ENCODE results near the gene HMGCS1. TPM values are rescaled to one million over a fixed set of nuclear protein-coding genes. Genes with fewer than 3 reads are reported as not detected.

Gene HMGCS1
- 10 to 100 TPM; 78.6 to 81.5 TPM for total RNA-seq

DNA sequence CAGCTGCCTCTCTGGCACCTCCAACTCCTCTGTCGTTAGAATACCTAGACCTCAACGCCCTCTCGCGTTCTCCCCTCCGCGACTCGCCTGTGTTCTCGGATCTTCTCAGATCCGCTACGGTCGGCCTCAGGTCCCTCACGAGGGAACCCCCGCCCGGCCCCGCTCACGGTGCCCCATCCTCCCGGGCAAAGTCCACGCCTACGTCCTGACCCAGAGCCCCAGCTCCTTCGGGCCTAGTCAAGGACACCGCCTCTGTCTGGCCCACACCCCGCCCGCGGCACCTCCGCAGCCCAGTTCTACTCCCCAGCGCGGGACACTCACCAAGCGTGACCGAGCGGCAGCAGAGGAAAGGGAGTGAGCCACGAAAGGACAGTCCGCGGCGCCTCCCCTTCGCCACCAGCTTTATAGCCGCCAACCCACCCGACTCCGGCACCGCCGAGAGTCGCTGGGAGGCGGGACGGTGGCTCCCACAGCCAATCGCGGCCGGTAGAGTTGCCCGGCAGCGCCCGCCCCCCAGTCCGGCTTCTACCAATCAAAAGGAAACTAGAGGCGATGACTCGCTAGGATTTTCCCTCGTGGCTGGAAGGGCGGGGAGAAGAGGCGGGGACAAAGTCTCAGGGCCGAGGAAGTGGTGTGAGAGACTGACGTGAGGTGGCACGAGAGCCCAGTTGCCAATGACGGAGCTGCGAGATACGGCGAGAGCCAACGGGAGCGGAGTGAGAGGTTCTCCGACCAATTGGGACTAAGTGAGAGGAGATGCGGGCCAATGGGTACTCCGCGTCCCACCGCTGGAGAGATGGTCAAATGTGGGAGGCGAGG, at the start of gene HMGCS1:
Gene HMGCS1 (minus strand): TSS at position 378 of the 819 bp plus-strand sequence. CDS start 14,447 bp downstream, outside the sequence.
- ATAC-seq (replicated peaks in 1 of 2) (peak; percentile 85 to 86), DNase-seq (peak; percentile 98 to 99)
- H3K27me3 Mint-ChIP-seq (ENCODE audit: low read depth) = no peaks in the 10 kb centered on the region
- peaks cover 8 to 11% of the 10 kb centered on the region in 2 donors for H3K9me3 Mint-ChIP-seq
- peak within 1 kb of the TSS; percentile 97 to 98 for H3K4me3 Mint-ChIP-seq
- H3K36me3 Mint-ChIP-seq (ENCODE audit: insufficient read depth in 2 of 2) = peaks cover 20 to 24% of the 10 kb centered on the region in 2 donors
- peak within 1 kb of the TSS; percentile 74 for H3K27ac Mint-ChIP-seq
- peaks cover 90% of the 10 kb centered on the region for H3K4me1 Mint-ChIP-seq (ENCODE audit: low read depth)

DNA sequence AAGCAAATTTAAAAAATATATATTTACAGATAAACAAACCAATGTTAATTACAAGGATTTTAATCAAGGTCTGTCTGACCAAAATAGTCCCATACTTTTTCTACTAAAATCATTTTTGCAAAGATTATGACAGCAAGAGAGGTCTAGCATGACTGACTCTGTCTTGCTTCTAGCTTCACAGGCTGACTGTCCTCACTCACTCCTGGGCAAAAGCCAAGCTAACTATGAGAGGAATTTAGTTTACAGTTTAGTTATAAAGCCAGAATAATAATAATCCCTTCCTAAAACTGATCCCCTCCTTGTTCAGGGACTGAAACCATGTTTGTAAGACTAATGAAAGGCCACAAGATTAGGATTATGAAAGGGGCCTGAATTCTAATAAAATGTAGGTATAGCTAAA, 45.5 kb upstream of the HMGCS1 start:
- Mint-ChIP-seq H3K4me1 (ENCODE audit: low read depth) (peaks cover 5% of the 10 kb centered on the region), H3K36me3 (ENCODE audit: insufficient read depth in 2 of 2) (peaks cover 8 to 11% of the 10 kb centered on the region in 2 donors), H3K4me3 (no peak overlapping the region), H3K9me3 (peaks cover 8 to 10% of the 10 kb centered on the region in 2 donors), H3K27ac (no peak overlapping the region), H3K27me3 (ENCODE audit: low read depth) (no peaks in the 10 kb centered on the region)
- DNase-seq (no peak), ATAC-seq (replicated peaks in 1 of 2) (no peak)

DNA sequence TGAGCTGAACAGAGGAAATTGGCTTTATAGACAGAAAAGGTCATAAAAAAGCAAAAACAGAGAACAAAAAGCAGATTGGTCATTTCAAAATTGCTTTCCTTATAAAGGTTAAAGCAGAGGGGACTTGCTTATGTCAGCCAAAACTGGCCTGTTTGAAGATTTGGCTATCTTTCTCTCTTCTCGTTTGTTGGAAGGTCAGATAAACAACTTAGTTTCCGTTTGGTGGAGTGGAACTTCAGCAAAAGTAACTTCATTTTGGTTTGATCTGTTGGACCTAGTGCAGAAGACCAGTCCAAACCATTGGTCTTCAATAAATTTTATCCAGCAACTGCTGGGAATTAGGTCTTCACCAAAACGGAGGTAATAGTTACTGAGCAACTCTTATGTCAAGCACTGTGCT, 45.1 kb upstream of the HMGCS1 start:
- H3K27ac Mint-ChIP-seq = no peak overlapping the region

DNA sequence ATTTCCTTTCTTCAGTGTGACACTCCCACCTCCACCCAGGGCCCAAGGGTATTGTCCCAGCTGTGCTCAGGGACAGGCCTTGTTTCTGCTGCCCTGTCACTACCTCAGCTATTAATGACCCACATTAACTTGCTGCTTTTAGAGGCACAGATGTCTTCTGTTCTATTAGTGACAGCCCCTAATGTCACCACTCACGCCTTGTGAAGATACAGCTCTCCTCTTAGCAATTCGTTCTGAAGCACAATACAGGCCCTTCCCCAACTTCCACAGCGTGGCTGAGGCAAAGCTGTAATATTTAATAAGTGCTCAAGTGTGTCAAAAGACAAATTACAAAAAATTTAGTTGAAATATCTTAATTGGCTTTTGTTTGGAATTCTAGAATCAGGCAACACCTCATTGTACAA, 44.7 kb upstream of the HMGCS1 start:
- peaks cover 8 to 10% of the 10 kb centered on the region in 2 donors for H3K9me3 Mint-ChIP-seq
- no peak overlapping the region for H3K4me3 Mint-ChIP-seq
- H3K27ac Mint-ChIP-seq = no peak overlapping the region
- no peaks in the 10 kb centered on the region for H3K27me3 Mint-ChIP-seq (ENCODE audit: low read depth)
- DNase-seq = no peak
- no peaks in the 10 kb centered on the region for H3K4me1 Mint-ChIP-seq (ENCODE audit: low read depth)
- peaks cover 8 to 11% of the 10 kb centered on the region in 2 donors for H3K36me3 Mint-ChIP-seq (ENCODE audit: insufficient read depth in 2 of 2)
- no peak for ATAC-seq (replicated peaks in 1 of 2)

More for the DNA sequence above, 45.1 kb upstream of the HMGCS1 start:
- no peaks in the 10 kb centered on the region for H3K27me3 Mint-ChIP-seq (ENCODE audit: low read depth)
- H3K9me3 Mint-ChIP-seq = peaks cover 8 to 10% of the 10 kb centered on the region in 2 donors
- DNase-seq (no peak), ATAC-seq (replicated peaks in 1 of 2) (no peak)
- H3K4me1 Mint-ChIP-seq (ENCODE audit: low read depth) = peaks cover under 1% of the 10 kb centered on the region
- H3K36me3 Mint-ChIP-seq (ENCODE audit: insufficient read depth in 2 of 2) = peaks cover 8 to 11% of the 10 kb centered on the region in 2 donors
- no peak overlapping the region for H3K4me3 Mint-ChIP-seq

DNA sequence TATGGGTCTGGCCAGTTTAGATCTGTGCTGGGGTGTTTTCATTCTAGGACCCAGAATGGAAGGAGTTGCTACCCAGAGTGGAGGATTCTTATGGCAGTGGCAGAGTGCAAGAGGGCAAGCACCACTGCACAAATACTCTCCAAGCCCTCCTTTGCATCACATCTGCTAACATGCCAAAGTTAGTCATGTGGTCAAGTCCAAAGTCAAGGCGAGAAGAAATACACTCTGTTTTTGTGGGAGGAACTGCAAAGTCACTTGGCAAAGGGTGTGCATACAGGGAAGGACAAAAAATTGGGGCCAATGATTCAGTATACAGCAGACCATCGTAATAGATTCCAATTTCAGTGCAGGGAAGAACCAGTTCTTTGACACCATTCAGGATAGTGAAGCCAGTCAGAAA, 43.9 kb upstream of the HMGCS1 start:
- ATAC-seq (replicated peaks in 1 of 2) (no peak), DNase-seq (no peak)
- H3K36me3 Mint-ChIP-seq (ENCODE audit: insufficient read depth in 2 of 2) = peaks cover 8 to 11% of the 10 kb centered on the region in 2 donors
- H3K9me3 Mint-ChIP-seq = peaks cover 8 to 9% of the 10 kb centered on the region in 2 donors
- H3K27ac Mint-ChIP-seq = no peak overlapping the region
- H3K27me3 Mint-ChIP-seq (ENCODE audit: low read depth) = no peaks in the 10 kb centered on the region
- no peaks in the 10 kb centered on the region for H3K4me1 Mint-ChIP-seq (ENCODE audit: low read depth)
- no peak overlapping the region for H3K4me3 Mint-ChIP-seq

DNA sequence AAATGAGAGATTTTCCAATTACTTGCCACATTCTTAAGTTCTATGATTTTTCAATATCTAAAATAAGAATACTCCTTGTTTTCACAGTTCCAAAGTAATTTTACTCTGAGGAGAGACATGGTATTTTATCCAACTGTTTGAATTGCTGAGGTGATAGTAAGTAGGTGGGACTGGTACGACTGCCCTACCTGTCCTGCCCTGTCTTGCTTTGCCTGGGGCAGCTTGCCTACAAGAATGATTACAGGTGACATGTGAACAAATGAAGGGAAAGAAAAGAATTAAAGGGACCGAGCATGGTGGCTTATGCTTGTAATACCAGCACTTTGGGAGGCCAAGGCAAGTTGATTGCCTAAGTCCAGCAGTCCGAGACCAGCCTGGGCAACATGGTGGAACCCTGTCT, 41.6 kb upstream of the HMGCS1 start:
- Mint-ChIP-seq H3K27me3 (ENCODE audit: low read depth) (peaks cover 12% of the 10 kb centered on the region), H3K36me3 (ENCODE audit: insufficient read depth in 2 of 2) (peaks cover 3% of the 10 kb centered on the region in 2 donors), H3K9me3 (peaks cover 0 to 3% of the 10 kb centered on the region in 2 donors), H3K27ac (no peak overlapping the region), H3K4me1 (ENCODE audit: low read depth) (no peaks in the 10 kb centered on the region), H3K4me3 (no peak overlapping the region)
- DNase-seq = no peak
- ATAC-seq (replicated peaks in 1 of 2) = no peak

DNA sequence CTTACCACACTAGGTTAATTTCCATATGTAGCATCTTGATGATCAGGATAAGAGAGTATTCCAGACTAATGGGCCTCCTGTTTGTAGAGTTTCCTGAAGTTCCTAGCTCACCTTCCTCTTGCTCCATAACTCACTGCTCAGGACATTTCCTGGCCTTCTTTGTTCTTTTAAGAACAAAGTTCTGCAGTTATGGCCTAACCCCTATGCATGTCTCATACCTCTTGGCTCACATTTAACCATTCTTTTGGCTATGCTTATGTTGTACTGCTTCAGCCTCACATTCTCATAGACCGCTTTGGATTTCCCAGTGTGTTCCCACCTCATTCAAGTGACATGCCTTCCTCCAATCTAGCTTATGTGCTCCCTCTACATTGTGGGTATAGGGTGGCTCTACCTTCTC, 40.5 kb upstream of the HMGCS1 start:
- Mint-ChIP-seq H3K27ac (no peak overlapping the region), H3K4me1 (ENCODE audit: low read depth) (no peaks in the 10 kb centered on the region), H3K9me3 (peaks cover 0 to 2% of the 10 kb centered on the region in 2 donors), H3K36me3 (ENCODE audit: insufficient read depth in 2 of 2) (peaks cover 0 to 1% of the 10 kb centered on the region in 2 donors), H3K4me3 (no peak overlapping the region), H3K27me3 (ENCODE audit: low read depth) (peaks cover 12% of the 10 kb centered on the region)
- ATAC-seq (replicated peaks in 1 of 2) (no peak), DNase-seq (no peak)

DNA sequence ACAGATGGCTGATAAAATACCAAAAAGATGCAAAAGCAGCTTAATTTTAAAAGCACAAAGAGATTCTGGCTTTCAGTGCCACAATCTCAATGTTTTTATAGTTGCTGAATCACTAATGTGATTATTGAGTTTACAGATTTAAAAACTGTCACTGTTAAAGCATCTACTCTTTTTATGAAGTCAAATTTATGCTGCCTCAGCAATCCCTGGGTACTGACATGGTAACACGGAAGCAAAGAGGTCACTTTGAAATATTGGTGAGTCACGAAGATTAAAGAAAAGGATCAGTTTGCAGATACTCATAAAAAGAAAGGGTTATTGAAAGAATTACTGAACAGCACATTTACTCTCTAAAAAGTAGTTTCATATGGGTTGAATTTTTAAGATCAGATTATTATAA, 39.7 kb upstream of the HMGCS1 start:
- Mint-ChIP-seq H3K36me3 (ENCODE audit: insufficient read depth in 2 of 2) (peaks cover 0 to 1% of the 10 kb centered on the region in 2 donors), H3K4me3 (no peak overlapping the region), H3K27me3 (ENCODE audit: low read depth) (peaks cover 18% of the 10 kb centered on the region), H3K9me3 (peaks cover 0 to 2% of the 10 kb centered on the region in 2 donors), H3K27ac (no peak overlapping the region), H3K4me1 (ENCODE audit: low read depth) (no peaks in the 10 kb centered on the region)
- DNase-seq = no peak
- no peak for ATAC-seq (replicated peaks in 1 of 2)

DNA sequence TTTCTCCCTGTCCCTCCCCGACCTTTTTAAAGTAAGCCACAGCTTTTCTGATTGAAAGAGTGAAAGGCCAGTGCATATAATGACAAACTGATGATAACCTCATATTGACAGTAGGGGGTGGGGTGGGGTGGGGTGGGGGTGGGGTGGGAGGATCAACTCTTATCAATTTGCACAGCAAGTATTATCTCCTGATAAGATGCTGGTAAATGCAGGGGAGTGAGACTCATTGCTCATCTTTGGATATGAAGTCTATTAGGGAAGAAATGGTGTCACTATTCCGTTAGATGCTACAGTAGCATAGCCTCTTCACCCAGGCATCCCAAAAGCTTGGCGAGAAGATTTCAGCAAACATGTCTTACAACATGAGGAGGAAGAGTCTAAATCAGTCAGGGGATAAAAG, 38.9 kb upstream of the HMGCS1 start:
- Mint-ChIP-seq H3K4me3 (no peak overlapping the region), H3K4me1 (ENCODE audit: low read depth) (no peaks in the 10 kb centered on the region), H3K27ac (no peak overlapping the region), H3K27me3 (ENCODE audit: low read depth) (peaks cover 18% of the 10 kb centered on the region), H3K9me3 (peaks cover 0 to 2% of the 10 kb centered on the region in 2 donors), H3K36me3 (ENCODE audit: insufficient read depth in 2 of 2) (peaks cover 0 to 1% of the 10 kb centered on the region in 2 donors)
- DNase-seq (no peak), ATAC-seq (replicated peaks in 1 of 2) (no peak)

DNA sequence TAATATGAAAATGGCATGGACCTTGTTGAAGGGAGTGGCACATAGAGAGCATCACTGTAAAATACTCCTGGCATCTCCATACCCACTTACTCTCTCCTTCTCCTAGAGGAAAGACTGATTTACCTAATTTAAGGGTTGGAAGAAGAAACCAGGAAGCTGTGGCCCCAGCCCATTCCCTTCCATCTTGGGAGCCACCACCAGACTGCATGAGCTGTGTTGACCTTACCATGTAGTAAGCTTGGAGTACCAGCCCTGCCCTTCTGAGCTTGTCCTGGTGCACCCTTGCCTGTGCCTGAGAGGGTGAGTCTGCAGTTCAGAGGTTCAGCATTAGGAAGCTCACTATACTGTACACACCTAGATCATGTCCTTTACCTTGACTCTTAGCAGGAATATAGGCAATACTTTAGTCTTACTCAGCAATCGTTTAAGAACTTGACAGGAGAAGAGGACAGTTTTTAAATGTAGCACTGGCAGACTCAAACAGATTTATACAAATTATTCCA, 35.7 kb upstream of the HMGCS1 start:
- no peak overlapping the region for H3K4me3 Mint-ChIP-seq
- no peak for ATAC-seq (replicated peaks in 1 of 2)
- no peak overlapping the region for H3K27ac Mint-ChIP-seq
- no peaks in the 10 kb centered on the region for H3K4me1 Mint-ChIP-seq (ENCODE audit: low read depth)
- H3K36me3 Mint-ChIP-seq (ENCODE audit: insufficient read depth in 2 of 2) = peaks cover 2 to 3% of the 10 kb centered on the region in 2 donors
- H3K9me3 Mint-ChIP-seq = peaks cover 3 to 6% of the 10 kb centered on the region in 2 donors
- no peak for DNase-seq
- peaks cover 31% of the 10 kb centered on the region for H3K27me3 Mint-ChIP-seq (ENCODE audit: low read depth)

DNA sequence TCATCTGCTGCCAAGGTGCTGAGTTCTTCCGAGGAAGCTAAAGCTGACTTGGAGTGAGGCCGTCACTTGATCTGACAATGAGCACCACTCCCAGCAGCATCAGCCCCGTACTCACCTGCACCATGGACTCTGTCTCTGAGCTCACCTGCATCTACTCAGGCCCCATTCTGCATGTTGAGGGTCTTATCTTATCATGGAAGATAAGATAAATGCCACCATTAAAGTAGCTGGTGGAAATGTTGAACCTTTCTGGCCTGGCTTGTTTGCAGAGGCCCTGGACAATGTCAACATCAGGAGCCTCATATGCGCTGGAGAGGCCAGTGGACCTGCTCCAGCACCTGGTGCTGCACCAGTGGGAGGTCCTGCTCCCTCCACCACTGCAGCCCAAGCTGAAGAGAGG, 35.0 kb upstream of the HMGCS1 start:
- ATAC-seq (replicated peaks in 1 of 2) (no peak), DNase-seq (no peak)
- peaks cover 5% of the 10 kb centered on the region in 2 donors for H3K36me3 Mint-ChIP-seq (ENCODE audit: insufficient read depth in 2 of 2)
- H3K27ac Mint-ChIP-seq = no peak overlapping the region
- H3K4me3 Mint-ChIP-seq = no peak overlapping the region
- no peaks in the 10 kb centered on the region for H3K4me1 Mint-ChIP-seq (ENCODE audit: low read depth)
- H3K9me3 Mint-ChIP-seq = peaks cover 6% of the 10 kb centered on the region in 2 donors
- H3K27me3 Mint-ChIP-seq (ENCODE audit: low read depth) = peaks cover 38% of the 10 kb centered on the region

DNA sequence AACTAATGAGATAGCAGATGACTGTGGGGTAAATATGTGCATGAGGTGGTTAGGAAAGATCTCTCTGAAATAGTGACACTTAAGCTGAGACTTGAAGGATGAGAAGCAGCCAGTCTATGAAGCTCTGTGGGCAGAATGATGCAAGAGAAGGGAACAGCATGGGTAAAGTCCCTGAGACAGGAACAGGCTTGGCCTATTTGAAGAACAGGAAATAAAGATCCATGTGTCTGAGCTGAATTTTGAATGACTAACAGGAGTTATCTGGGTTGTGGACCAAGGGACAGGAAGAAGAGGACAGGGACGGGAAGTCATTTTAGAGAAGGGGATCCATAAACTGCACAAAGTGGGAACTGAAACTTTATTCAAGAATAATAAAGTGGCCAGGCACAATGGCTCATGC, 25.6 kb upstream of the HMGCS1 start:
- ATAC-seq (replicated peaks in 1 of 2) (peak in 1 of 2 donors; percentile 39), DNase-seq (no peak)
- H3K27ac Mint-ChIP-seq = peak overlapping the region; percentile 53
- peaks cover 18 to 22% of the 10 kb centered on the region in 2 donors for H3K9me3 Mint-ChIP-seq
- H3K27me3 Mint-ChIP-seq (ENCODE audit: low read depth) = peaks cover 30% of the 10 kb centered on the region
- H3K4me3 Mint-ChIP-seq = peak overlapping the region in 1 of 2 donors; percentile 34
- H3K36me3 Mint-ChIP-seq (ENCODE audit: insufficient read depth in 2 of 2) = peaks cover 21 to 54% of the 10 kb centered on the region in 2 donors
- H3K4me1 Mint-ChIP-seq (ENCODE audit: low read depth) = peaks cover 27% of the 10 kb centered on the region

DNA sequence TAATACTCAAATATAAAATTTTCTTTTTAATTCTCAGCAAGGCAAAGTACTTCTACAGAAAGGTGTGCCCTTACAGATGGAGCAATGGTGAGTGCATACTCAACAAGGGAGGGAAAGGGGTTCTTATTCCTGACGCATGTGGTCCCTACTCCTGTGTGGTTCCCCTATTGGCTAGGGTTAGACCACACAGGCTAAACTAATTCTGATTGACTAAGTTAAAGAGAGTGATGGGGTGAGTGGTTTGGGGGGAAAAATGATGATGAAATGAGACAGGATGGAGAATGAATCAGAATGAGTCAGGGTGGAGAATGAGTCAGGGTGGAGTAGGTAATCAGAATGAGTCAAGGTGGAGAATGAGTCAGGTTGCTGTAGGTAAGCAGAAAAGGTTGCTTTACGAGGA, 22.9 kb upstream of the HMGCS1 start:
- H3K36me3 Mint-ChIP-seq (ENCODE audit: insufficient read depth in 2 of 2) = peaks cover 30 to 44% of the 10 kb centered on the region in 2 donors
- H3K4me1 Mint-ChIP-seq (ENCODE audit: low read depth) = peaks cover 33% of the 10 kb centered on the region
- DNase-seq (peak; percentile 59 to 61), ATAC-seq (replicated peaks in 1 of 2) (peak; percentile 96 to 98)
- peaks cover 27% of the 10 kb centered on the region for H3K27me3 Mint-ChIP-seq (ENCODE audit: low read depth)
- peak overlapping the region; percentile 38 for H3K27ac Mint-ChIP-seq
- H3K9me3 Mint-ChIP-seq = peaks cover 32 to 33% of the 10 kb centered on the region in 2 donors
- peak overlapping the region in 1 of 2 donors; percentile 2 for H3K4me3 Mint-ChIP-seq
